Eye (tissue), 1 donor: ENCODE results near the gene CEP85L.

Source experiments
- DNase-seq: peaks from one replicate; pipeline ENCODE4 v3.0.0-alpha.2; 2015

The CEP85L gene

GRCh38 chr6:118535176-118535844, 116.1 kb downstream of the CEP85L start:
- DNase-seq: no peak

- no peak for DNase-seq
Observed at GRCh38 chr6:118530942-118531341, 120.4 kb downstream of the CEP85L start.

GRCh38 chr6:118529756-118530155, 121.6 kb downstream of the CEP85L start:
- no peak for DNase-seq

- DNase-seq: no peak
Observed at GRCh38 chr6:118528129-118528528, 123.3 kb downstream of the CEP85L start.

GRCh38 chr6:118525913-118526780, 125.2 kb downstream of the CEP85L start:
- DNase-seq: no peak

- no peak for DNase-seq
Observed at GRCh38 chr6:118524686-118525085, 126.7 kb downstream of the CEP85L start.

GRCh38 chr6:118523216-118523615, 128.2 kb downstream of the CEP85L start:
- no peak for DNase-seq

GRCh38 chr6:118522422-118522821, 129.0 kb downstream of the CEP85L start:
- DNase-seq: no peak

GRCh38 chr6:118514689-118515088, 136.7 kb downstream of the CEP85L start:
- DNase-seq: no peak

GRCh38 chr6:118511930-118512715, 139.3 kb downstream of the CEP85L start:
- DNase-seq: no peak

- peak; percentile 44 for DNase-seq
Observed at GRCh38 chr6:118509009-118509617, 142.3 kb downstream of the CEP85L start.

- DNase-seq: no peak
Observed at GRCh38 chr6:118507636-118508035, 143.8 kb downstream of the CEP85L start.

- DNase-seq: no peak
Observed at GRCh38 chr6:118506071-118506638, 145.2 kb downstream of the CEP85L start.

GRCh38 chr6:118505656-118506055, 145.7 kb downstream of the CEP85L start:
- no peak for DNase-seq

GRCh38 chr6:118504611-118505010, 146.8 kb downstream of the CEP85L start:
- no peak for DNase-seq

- DNase-seq: no peak
Observed at GRCh38 chr6:118502169-118502568, 149.2 kb downstream of the CEP85L start.

- no peak for DNase-seq
Observed at GRCh38 chr6:118501765-118502164, 149.6 kb downstream of the CEP85L start.

- DNase-seq: no peak
Observed at GRCh38 chr6:118501099-118501498, 150.3 kb downstream of the CEP85L start.

- DNase-seq: no peak
Observed at GRCh38 chr6:118500130-118501015, 151.0 kb downstream of the CEP85L start.

- DNase-seq: no peak
Observed at GRCh38 chr6:118495485-118496280, 155.7 kb downstream of the CEP85L start.

GRCh38 chr6:118494091-118494490, 157.3 kb downstream of the CEP85L start:
- no peak for DNase-seq
